ENCODE data around the gene KIAA1549. TPM values are rescaled to one million over a fixed set of nuclear protein-coding genes. Genes with fewer than 3 reads are reported as not detected.

The KIAA1549 gene
- total RNA-seq, 1 donor from 2014 or later = 5.7 TPM

- H3K4me3 ChIP-seq = peak overlapping the region; percentile 28
- TF ChIP-seq CTCF (IDR thresholded peaks at IDR 0.05) = no peak
- ATAC-seq (peak; percentile 56), DNase-seq (no peak)
- peak overlapping the region; percentile 21 for H3K27ac ChIP-seq
- no peaks in the 10 kb centered on the region for H3K36me3 ChIP-seq
- intact Hi-C loops (cut with DNase I) = no loop called here
- H3K27me3 ChIP-seq = no peaks in the 10 kb centered on the region
- peaks cover 7% of the 10 kb centered on the region for H3K4me1 ChIP-seq
- no peaks in the 10 kb centered on the region for H3K9me3 ChIP-seq
Observed at GRCh38 chr7:138837627-138838026, 143.6 kb downstream of the KIAA1549 start.

DNA sequence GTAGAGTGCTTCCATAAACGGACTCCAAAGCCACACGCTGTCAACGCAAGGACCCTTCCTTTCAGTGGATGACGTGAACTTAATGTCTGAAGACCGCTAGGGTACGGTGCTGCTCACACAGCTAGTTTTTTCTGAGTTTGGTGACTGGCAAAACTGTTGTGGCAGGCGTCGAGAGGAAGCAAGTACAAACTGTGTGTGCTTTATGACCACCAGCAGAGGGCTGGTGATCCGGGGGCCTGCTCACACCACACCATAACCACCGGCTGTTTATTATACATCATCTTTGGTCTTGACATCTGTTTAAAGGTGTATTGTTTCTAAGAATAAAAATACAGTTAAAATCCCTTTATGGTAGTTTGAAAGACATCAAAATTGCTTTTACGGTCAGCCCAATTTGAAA, 146.1 kb downstream of the KIAA1549 start:
- Histone ChIP-seq H3K27ac (no peak overlapping the region), H3K4me1 (peaks cover 7% of the 10 kb centered on the region), H3K27me3 (no peaks in the 10 kb centered on the region), H3K36me3 (no peaks in the 10 kb centered on the region), H3K4me3 (no peak overlapping the region), H3K9me3 (no peaks in the 10 kb centered on the region)
- ATAC-seq (no peak), DNase-seq (no peak)
- intact Hi-C loops (cut with DNase I) = no loop called here
- no peak for TF ChIP-seq CTCF (IDR thresholded peaks at IDR 0.05)

DNA sequence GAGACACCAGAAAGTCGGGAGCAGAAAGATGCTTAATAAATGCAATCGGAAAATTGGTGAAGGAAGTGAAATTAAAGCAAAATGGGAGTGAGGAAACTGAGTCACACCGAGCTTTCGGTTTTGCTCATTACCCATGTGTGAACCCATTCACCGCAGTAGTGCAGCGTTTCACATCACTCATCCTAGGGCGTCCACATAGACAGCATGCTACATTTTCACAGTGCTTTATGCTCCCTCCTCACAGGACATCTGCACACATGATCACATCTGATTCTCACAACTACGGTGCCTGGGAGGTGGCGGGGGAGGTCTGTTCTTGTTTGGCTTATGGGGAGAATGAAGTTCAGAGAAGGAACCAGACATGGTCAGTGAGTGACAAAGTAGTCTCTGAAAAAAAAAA, 146.6 kb downstream of the KIAA1549 start:
- no peak overlapping the region for H3K4me3 ChIP-seq
- intact Hi-C loops (cut with DNase I) = no loop called here
- H3K27me3 ChIP-seq = no peaks in the 10 kb centered on the region
- no peak overlapping the region for H3K27ac ChIP-seq
- no peaks in the 10 kb centered on the region for H3K9me3 ChIP-seq
- DNase-seq (no peak), ATAC-seq (no peak)
- H3K36me3 ChIP-seq = no peaks in the 10 kb centered on the region
- H3K4me1 ChIP-seq = peaks cover 7% of the 10 kb centered on the region
- no peak for TF ChIP-seq CTCF (IDR thresholded peaks at IDR 0.05)

GRCh38 chr7:138833596-138833995, 147.6 kb downstream of the KIAA1549 start:
- Histone ChIP-seq H3K9me3 (no peaks in the 10 kb centered on the region), H3K27ac (no peak overlapping the region), H3K4me1 (peaks cover 7% of the 10 kb centered on the region), H3K27me3 (no peaks in the 10 kb centered on the region), H3K36me3 (no peaks in the 10 kb centered on the region), H3K4me3 (no peak overlapping the region)
- DNase-seq (no peak), ATAC-seq (no peak)
- TF ChIP-seq CTCF (IDR thresholded peaks at IDR 0.05) = no peak
- intact Hi-C loops (cut with DNase I) = no loop called here

- Histone ChIP-seq H3K4me3 (no peak overlapping the region), H3K27me3 (no peaks in the 10 kb centered on the region), H3K36me3 (no peaks in the 10 kb centered on the region), H3K4me1 (peaks cover 7% of the 10 kb centered on the region), H3K9me3 (no peaks in the 10 kb centered on the region), H3K27ac (no peak overlapping the region)
- intact Hi-C loops (cut with DNase I) = no loop called here
- no peak for TF ChIP-seq CTCF (IDR thresholded peaks at IDR 0.05)
- ATAC-seq = no peak
- no peak for DNase-seq
Observed at GRCh38 chr7:138832966-138833365, 148.2 kb downstream of the KIAA1549 start.

DNA sequence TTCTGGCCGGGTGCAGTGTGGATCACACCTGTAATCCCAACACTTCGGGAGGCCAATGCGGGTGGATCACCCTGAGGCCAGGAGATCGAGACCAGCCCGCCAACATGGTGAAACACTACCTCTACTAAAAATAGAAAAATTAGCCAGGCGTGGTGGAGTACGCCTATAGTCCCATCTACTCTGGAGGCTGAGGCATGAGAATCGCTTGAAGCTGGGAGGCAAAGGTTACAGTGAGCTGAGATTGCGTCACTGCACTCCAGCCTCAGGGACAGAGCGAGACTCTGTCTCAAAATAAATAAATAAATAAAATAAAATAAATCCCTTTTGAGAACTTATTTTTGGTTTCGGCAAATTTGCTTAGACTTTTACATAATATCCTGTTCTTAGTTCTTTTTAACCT, 151.9 kb downstream of the KIAA1549 start:
- Histone ChIP-seq H3K4me3 (no peak overlapping the region), H3K9me3 (no peaks in the 10 kb centered on the region), H3K27ac (no peak overlapping the region), H3K36me3 (no peaks in the 10 kb centered on the region), H3K4me1 (no peaks in the 10 kb centered on the region), H3K27me3 (no peaks in the 10 kb centered on the region)
- intact Hi-C loops (cut with DNase I) = no loop called here
- TF ChIP-seq CTCF (IDR thresholded peaks at IDR 0.05) = no peak
- DNase-seq (no peak), ATAC-seq (no peak)

Measured in upper lobe of right lung (tissue), 1 donor.